Measurements from ENCODE around the gene ASCL2. TPM values are rescaled to one million over a fixed set of nuclear protein-coding genes. Genes with fewer than 3 reads are reported as not detected.

ASCL2 gene
- total RNA-seq, 4 donors from 2014 or later, result 21.9 to 43.6 (median 29.3) TPM

DNA sequence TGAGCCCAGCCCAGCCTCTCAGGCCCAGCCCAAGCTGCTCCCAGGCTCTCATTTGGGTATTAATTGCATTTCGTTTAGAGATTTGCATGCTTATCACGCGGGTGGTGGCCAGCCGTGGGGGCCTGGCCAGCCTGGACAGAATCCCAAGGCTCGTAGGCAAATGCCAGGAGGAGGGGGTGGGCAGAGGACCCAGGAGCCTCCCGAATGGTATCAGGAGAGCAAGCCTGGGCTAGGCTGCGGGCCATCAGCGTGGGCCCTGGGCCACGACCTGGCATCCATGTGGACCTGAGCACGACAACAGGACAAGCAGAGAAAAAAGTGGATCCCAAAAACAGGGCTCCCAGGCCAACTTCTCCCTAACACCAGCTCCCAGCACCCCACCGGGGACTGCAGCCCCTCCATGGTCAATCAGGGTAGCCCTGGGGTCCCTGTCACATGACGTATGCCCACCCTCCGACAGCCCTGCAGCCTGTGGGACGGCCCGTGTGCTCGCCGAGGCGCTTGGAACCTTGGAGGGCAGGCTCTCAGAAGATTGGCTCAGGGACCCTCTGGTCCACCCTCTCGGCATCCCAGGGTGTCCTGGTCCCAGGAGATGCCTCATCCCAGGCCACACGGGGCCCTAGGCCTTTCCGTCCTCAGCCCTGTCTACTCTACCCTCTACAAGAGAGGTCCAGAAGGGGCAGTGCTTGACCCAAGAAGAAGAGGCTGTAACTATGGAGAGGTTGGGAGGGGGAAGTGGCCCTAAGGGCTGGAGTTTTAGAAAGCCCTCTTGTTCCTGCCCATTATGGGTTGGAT lies 8.8 kb downstream of the ASCL2 start:
- H3K4me3 ChIP-seq (ENCODE audit: low read depth, poor library complexity, severe bottlenecking), result no peak overlapping the region
- intact Hi-C loops (cut with DNase I; ENCODE audit: low total_unique reads), result no loop called here
- DNase-seq (ENCODE audit: low spot score in 2 of 2), result peak in 1 of 2 donors; percentile 67
- 69% methylated on average over 14 to 19 of the region's 21 CpGs for WGBS, 2 donors
- TF ChIP-seq POLR2A (IDR thresholded peaks at IDR 0.05) (no peak), CTCF (IDR thresholded peaks at IDR 0.05) (no peak)

DNA sequence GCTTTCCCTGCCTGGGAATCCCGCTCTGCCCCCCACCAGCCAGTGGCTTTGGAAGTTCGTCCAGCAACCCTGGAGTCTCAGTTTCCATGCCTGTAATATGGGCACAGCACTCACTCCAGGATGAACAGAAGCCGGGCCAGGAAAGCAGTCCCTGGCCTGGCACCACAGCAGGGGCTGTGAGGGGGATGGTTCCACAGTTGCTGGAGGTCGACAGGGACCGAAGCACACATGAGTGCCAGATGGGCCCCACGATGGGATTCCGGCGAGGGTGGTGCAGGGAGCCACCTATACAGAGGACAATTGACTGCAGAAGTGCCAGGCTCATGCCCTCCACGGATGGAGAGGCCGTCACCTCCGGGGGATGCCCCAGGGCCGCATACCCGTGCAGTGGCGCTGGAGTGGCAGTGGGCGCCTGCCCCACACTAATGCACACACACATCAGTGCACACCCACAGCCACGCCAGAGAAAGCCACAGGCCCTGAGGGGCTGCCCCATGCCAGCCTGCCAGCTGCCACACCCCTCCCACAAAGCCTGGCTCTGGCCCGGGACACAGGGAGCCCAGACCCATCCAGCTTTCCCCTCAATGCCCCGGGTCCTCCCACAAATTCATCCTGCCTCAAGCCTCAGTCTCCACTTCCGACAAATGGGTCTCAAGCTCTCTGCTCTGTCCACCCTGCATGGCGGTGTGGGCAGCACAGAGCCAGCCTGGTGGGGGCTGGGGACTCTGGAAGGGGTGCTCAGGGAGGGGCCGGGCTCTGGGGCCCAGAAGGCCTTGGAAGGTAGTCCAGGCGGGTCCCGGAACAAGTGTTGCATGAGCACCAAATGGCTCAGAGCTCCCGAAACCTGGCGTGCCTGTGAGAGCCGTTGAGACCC lies 9.7 kb downstream of the ASCL2 start:
- WGBS, 2 donors, result 68 to 73% methylated on average over 18 to 25 of the region's 26 CpGs

DNA sequence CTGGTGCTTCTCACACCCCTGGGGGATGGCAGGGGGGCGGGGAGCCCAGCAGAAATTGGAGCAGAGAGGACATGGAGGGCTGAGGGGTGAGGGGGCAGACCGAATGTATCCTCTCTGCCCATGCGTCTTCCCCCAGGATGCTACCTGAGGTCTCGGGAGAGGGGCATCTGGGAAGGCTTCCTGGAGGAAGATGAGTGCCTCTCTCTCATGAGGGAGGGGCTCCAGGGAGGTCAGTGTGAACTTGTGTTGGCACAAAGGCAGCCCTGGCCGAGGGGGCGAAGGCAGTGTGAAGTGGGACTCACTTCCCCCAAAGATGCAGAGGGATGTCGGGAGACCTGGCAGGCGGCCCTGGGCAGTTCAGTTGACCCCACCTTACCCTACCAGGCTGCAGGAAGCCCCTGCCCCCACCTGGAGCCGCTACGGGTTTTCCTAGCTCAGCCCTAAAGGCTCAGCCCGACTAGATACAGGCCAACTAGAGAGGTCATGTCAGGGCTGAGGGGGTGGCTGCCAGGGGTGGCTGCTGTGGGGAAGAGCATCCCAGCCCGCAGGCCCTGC lies 10.4 kb downstream of the ASCL2 start:
- WGBS, 2 donors, result 79 to 81% methylated on average over 12 of the region's 12 CpGs
- H3K4me3 ChIP-seq (ENCODE audit: low read depth, poor library complexity, severe bottlenecking), result no peak overlapping the region
- no peak for TF ChIP-seq POLR2A (IDR thresholded peaks at IDR 0.05)
- no peak for TF ChIP-seq CTCF (IDR thresholded peaks at IDR 0.05)
- peak in 1 of 2 donors; percentile 79 for DNase-seq (ENCODE audit: low spot score in 2 of 2)
- intact Hi-C loops (cut with DNase I; ENCODE audit: low total_unique reads), result no loop called here

More for the DNA sequence above, 9.7 kb downstream of the ASCL2 start:
- intact Hi-C loops (cut with DNase I; ENCODE audit: low total_unique reads), result no loop called here
- DNase-seq (ENCODE audit: low spot score in 2 of 2), result peak in 1 of 2 donors; percentile 82
- no peak overlapping the region for H3K4me3 ChIP-seq (ENCODE audit: low read depth, poor library complexity, severe bottlenecking)
- TF ChIP-seq CTCF (IDR thresholded peaks at IDR 0.05), result no peak
- no peak for TF ChIP-seq POLR2A (IDR thresholded peaks at IDR 0.05)

GRCh38 chr11:2259466-2259830 lies 10.9 kb downstream of the ASCL2 start:
- no peak overlapping the region for H3K4me3 ChIP-seq (ENCODE audit: low read depth, poor library complexity, severe bottlenecking)
- WGBS, 2 donors, result 78 to 88% methylated on average over 8 of the region's 8 CpGs
- no peak for TF ChIP-seq POLR2A (IDR thresholded peaks at IDR 0.05)
- TF ChIP-seq CTCF (IDR thresholded peaks at IDR 0.05), result no peak
- intact Hi-C loops (cut with DNase I; ENCODE audit: low total_unique reads), result no loop called here
- peak in 1 of 2 donors; percentile 81 for DNase-seq (ENCODE audit: low spot score in 2 of 2)

DNA sequence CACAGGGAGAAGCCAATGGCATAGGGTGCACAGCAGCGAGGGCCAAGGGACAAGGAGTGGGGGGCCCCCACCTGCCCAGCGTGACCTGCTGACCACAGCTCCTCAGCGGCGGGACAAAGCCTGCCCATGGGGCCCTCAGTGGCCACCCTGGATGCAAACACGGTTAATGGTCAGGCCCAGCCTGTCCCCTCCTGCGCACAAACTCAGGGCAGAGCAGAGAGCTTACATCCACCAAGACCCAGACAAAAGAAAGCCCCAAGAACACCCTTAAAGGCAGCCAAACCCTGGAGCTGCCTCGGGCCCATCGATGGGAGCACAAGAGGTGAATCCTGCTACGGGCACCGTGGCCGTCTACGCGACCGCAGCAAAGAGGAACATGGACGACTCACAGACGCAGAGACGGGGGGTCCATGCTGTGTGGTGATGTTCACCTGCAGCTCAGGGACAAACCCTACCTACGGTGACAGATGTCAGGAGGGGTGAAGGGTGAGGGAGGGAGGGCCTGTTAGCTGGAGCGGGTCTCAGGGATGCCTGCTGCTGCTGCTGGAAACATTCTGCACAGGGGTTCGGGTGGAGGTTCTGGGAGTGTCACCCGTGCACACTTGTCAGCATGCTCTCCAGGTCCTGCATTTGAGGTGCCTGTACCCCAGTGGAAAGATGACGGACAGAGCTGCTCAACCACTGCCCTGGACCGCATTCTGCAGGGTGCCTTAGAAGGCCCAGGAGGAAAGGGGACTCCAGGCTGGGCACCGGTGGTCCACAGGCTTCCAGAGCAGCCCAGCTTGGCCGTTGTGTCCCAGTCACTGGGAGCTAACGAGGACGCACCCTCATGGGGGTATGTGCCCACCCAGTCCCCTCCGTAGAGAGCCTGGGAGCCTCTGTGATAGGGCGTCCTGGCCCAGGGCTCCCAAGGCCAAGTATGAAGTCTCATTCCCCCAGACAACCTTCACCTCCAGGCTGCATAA lies 11.6 kb downstream of the ASCL2 start:
- peak; percentile 12 to 76 for DNase-seq (ENCODE audit: low spot score in 2 of 2)
- WGBS, 2 donors, result 90 to 92% methylated on average over 24 to 27 of the region's 29 CpGs
- TF ChIP-seq POLR2A (IDR thresholded peaks at IDR 0.05) (no peak), CTCF (IDR thresholded peaks at IDR 0.05) (no peak)
- intact Hi-C loops (cut with DNase I; ENCODE audit: low total_unique reads), result no loop called here
- no peak overlapping the region for H3K4me3 ChIP-seq (ENCODE audit: low read depth, poor library complexity, severe bottlenecking)
